ENCODE data around the gene PRTFDC1. TPM values are rescaled to one million over a fixed set of nuclear protein-coding genes. Genes with fewer than 3 reads are reported as not detected.
"Not testable (repeated sequence)": the region's sequence is repeated elsewhere in the genome, so short reads cannot be mapped to it uniquely, and the experiment has no call there.

Gene PRTFDC1
- total RNA-seq, 1 donor from 2014 or later, result 4.7 TPM

DNA sequence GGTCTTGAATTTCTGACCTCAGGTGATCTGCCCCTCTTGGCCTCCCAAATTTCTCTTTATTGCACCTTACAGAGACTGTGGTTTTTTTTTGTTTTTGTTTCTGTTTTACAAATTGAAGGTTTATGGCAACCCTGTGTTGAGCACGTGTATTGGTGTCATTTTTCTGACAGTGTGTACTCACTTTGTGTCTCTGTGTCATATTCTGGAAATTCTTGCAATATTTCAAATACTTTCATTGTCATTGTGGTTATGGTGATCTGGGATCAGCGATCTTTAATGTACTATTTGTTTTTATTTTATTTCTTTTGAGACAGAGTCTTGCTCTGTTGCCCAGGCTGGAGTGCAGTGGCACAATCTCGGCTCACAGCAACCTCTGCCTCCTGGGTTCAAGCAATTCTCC is 89.8 kb downstream of the PRTFDC1 start:
- intact Hi-C loops (cut with DNase I), result no loop called here
- DNase-seq (ENCODE audit: low spot score) (no peak), ATAC-seq (no peak)

DNA sequence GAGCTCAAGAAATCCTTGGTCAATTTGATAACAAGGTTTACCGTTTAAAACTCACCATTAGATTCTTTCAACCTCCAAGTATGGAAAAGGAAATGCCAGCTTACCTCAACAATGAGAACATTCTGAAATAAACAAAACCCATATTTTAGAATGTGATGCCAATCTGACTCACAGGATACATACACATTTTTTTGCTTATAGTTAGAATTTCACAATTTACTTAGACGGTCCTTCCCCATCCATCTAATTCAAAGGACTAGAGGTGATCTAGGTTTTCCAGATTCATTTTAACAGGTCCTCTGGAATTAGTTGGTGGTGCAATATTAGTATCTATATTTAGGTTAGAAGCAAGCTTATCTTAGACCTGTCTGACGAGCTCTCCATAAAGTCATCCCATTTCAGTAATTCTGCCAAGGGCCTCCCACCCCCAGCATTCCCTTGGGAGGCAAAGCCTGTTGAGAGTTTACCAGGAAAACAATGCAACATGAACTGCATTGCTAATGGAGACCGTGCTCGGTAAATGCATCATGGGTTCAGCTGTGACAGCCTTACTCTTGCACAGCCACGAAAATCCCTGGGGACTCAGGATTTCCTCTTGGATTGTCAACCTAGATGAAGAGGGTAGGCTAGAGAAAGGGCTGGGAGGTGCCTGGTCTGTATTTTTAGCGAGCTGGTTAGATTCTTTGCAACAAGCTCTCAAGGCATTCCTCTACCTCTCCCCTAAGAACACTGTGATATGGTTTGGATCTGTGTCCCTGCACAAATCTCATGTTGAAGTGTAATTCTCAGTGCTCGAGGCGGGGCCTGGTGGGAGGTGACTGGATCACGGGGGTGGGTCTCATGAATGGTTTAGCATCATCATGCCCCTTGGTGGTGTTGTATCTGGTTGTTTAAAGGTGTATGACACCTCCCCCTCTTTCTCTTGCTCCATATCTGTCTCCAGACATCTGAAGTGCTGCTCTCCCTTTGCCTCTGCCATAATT is 93.8 kb downstream of the PRTFDC1 start:
- intact Hi-C loops (cut with DNase I), result no loop called here
- no peak for ATAC-seq
- DNase-seq (ENCODE audit: low spot score), result no peak

GRCh38 chr10:24857031-24857725 is 95.2 kb downstream of the PRTFDC1 start:
- intact Hi-C loops (cut with DNase I), result no loop called here
- no peak for ATAC-seq
- no peak for DNase-seq (ENCODE audit: low spot score)

GRCh38 chr10:24854256-24854655 is 98.2 kb downstream of the PRTFDC1 start:
- intact Hi-C loops (cut with DNase I), result no loop called here
- ATAC-seq (no peak), DNase-seq (ENCODE audit: low spot score) (no peak)

GRCh38 chr10:24853661-24854060 is 98.7 kb downstream of the PRTFDC1 start:
- no peak for ATAC-seq
- intact Hi-C loops (cut with DNase I), result no loop called here
- DNase-seq (ENCODE audit: low spot score), result no peak

DNA sequence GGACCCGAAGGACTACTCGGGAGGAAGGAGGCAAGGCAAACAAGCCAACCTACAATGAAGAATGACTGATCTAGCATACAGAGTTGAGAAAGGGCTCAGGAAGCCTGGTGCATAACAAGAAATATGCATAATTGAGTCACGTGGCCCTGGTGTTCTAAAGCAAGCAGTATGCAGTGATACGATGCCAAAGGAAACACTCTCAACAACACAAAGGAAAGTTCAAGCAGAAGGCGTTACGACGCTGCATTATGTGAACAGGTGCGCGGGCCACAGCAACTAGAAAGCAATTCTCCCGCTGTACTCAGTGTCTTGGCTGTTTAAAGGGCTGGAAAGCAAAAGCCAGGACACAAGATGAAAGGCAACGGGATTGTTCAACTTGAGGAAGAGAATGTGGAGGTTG is 100.8 kb downstream of the PRTFDC1 start:
- DNase-seq (ENCODE audit: low spot score) (no peak), ATAC-seq (no peak)
- intact Hi-C loops (cut with DNase I), result no loop called here

DNA sequence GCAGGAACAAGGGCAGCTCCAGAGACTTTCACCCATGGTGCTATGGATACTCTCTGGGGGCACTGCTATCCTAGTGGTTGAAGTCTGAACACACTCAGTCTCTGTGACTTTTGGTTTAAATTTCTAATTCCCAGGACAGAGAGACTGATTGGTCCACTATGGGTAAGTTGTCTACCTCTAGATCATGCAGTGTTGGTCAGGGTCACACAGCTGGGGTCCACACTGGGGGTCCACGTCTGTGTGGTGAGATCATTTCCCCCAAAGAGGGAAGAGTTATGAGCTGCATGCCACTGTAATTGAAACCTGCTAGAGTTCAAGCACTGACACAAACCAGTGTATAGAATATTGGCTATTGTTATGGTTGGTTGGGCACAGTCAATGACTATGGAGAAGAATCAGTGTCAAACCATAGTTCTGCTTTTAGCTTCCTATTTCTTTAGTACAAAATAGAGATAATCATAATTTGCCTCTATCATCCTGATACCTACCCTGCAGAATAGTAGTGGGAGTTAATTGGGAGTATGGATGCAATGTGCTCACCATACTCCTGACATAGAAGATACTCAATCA is 101.6 kb downstream of the PRTFDC1 start:
- DNase-seq (ENCODE audit: low spot score) (no peak), ATAC-seq (no peak)
- intact Hi-C loops (cut with DNase I), result no loop called here

- ATAC-seq, result no peak
- no peak for DNase-seq (ENCODE audit: low spot score)
- intact Hi-C loops (cut with DNase I), result no loop called here
Measured at GRCh38 chr10:24849501-24850299, 102.7 kb downstream of the PRTFDC1 start.

GRCh38 chr10:24849051-24849450 is 103.4 kb downstream of the PRTFDC1 start:
- ATAC-seq (no peak), DNase-seq (ENCODE audit: low spot score) (no peak)
- intact Hi-C loops (cut with DNase I), result no loop called here

DNA sequence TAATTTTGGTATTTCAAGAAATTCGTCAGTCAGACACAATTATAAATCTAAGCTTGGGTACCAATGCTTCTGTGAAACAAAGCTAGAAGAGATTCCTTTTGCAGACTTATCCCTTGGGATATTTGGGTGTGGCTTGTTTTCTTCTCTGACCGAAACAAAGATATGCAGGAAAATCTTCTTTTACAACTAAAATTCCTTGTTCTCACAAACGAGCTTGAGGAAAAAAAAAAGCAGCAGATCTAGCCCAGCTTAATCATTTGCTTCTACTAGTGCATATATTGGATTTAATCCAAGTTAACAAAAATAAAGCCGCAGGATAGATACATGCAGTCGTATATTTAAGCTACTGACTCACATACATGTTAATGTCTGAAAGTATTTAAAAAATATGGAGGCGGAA is 104.2 kb downstream of the PRTFDC1 start:
- DNase-seq (ENCODE audit: low spot score), result no peak
- intact Hi-C loops (cut with DNase I), result no loop called here
- ATAC-seq, result no peak

- no peak for ATAC-seq
- intact Hi-C loops (cut with DNase I), result no loop called here
- DNase-seq (ENCODE audit: low spot score), result no peak
Measured at GRCh38 chr10:24847112-24848070, 105.0 kb downstream of the PRTFDC1 start.

DNA sequence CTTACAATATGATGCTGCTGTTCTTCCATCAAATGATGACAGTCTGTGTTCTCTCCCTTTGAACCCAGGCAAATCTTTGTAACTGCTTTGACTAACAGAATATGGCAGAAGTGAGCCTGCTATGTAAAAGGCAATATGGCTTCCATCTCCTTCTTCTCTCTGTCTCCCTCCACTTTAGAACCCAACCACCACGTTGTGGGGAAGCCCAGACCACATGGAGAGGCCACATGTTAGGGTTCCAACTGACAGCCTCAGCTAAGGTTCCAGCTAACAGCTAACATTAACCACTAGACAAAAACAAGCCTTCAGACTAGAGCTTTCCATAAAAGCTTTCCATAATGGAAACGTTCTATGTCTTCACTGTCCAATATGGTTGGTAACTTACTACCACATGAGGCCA is 107.7 kb downstream of the PRTFDC1 start:
- intact Hi-C loops (cut with DNase I), result no loop called here
- DNase-seq (ENCODE audit: low spot score), result no peak
- no peak for ATAC-seq

DNA sequence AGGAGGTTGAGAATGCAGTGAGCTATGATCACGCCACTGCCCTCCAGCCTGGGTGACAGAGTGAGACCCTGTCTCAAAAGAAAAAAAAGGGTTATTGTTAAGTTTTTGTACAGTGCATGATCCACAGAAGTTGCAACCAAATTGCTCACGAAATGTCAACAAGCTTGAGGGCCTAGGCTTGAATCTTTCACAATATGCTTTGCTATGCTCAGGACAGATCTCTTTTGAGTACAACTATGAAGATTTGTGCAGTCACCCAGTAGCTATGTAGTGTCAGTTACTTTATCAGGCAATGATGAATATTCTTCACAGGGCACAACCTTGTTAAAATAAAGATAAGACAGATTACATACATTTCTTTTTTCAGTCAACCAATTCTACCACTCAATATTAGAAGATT is 109.2 kb downstream of the PRTFDC1 start:
- DNase-seq (ENCODE audit: low spot score) (no peak), ATAC-seq (no peak)
- intact Hi-C loops (cut with DNase I), result no loop called here

DNA sequence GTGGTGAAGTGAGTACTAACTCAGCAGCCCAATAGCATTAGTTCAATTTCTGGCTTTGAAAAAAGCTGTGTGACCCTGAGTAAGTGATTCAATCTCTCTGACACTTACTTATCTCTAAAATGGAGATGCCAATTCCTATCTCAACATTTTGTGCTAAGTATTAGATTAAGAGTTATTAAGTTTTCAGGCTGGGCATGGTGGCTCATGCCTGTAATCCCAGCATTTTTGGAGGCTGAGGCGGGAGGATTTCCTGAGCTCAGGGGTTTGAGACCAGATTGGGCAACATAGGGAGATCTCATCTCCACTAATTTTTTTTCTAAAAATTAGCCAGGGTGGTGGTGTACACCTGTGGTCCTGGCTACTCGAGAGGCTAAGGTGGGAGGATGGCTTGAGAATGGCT is 109.5 kb downstream of the PRTFDC1 start:
- intact Hi-C loops (cut with DNase I), result no loop called here
- ATAC-seq (no peak), DNase-seq (ENCODE audit: low spot score) (no peak)

DNA sequence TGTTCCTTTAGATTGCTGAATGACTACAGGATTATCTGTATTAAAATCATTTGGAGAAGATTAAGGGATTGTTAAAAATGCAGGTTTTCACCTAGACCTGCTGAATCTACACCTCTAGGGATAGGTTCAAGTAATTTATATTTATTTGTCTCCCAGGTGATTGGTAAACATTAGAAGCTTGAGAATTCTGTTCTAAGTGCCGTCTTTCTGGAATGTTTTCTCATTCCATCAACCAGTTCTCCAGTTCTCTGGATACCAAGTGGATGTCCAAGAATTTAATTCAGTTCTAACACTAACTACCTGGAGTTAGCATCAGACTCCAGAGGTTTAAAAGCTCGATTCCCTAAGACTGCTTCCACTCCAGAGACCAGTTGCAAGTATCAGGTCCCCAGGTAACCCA is 110.9 kb downstream of the PRTFDC1 start:
- no peak for ATAC-seq
- intact Hi-C loops (cut with DNase I), result no loop called here
- no peak for DNase-seq (ENCODE audit: low spot score)

GRCh38 chr10:24840784-24841183 is 111.6 kb downstream of the PRTFDC1 start:
- no peak for ATAC-seq
- intact Hi-C loops (cut with DNase I), result no loop called here
- DNase-seq (ENCODE audit: low spot score), result no peak

DNA sequence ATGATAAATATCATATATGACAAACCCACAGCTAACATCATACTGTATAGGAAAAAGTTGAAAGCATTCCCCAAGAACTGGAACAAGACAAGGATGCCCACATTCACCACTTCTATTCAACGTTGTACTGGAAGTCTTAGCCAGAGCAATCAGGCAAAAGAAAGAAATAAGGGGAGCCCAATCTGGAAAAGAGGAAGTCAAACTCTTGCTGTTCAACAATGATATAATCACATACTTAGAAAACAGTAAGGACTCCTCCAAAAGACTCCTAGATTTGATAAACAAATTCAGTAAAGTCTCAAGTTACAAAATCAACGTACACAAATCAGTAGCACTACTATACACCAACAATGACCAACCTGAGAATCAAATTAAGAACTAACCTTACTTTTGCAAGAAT is 114.6 kb downstream of the PRTFDC1 start:
- ATAC-seq; intact Hi-C loops (cut with DNase I); DNase-seq (ENCODE audit: low spot score): not testable (repeated sequence)

DNA sequence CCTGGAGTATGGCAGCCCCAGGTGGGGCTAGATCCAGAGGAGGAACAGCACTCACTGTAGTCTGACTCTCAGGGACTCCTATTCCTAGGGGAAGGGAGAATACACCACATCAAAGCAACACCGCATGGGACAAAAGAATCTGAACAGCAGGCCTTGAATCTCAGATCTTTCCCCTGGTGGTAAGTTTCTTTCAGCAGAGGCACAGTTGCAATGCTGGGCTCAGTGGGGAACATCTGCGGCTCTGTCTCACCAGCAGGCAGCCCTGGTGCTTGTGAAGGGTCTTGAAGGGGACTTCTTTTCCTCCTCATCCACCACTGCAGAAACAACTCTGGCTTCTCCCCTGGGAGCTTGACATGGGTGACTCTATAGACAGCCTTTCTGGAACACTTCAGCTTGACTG is 117.5 kb downstream of the PRTFDC1 start:
- intact Hi-C loops (cut with DNase I), result no loop called here
- ATAC-seq, result no peak
- DNase-seq (ENCODE audit: low spot score), result no peak
